Right renal pelvis (tissue), 4 donors: ENCODE measurements around the gene ZNF124. TPM values are rescaled to one million over a fixed set of nuclear protein-coding genes. Genes with fewer than 3 reads are reported as not detected.

Source experiments
- DNase-seq, 4 donors: peaks; one replicate each; pipeline ENCODE4 v3.0.0-alpha.2; 2013; ENCODE audit warnings: low read depth in 4 of 4, low spot score in 3 of 4, missing footprints in 1 of 4
- polyA plus RNA-seq, 4 donors: library from polyadenylated mRNA; unstranded; fragments of 120-200 nt; gene quantifications; one replicate each; pipeline ENCODE4 v1.2.1, GENCODE V29; 2013; ENCODE audit not compliant: insufficient read length in 4 of 4

The ZNF124 gene
- polyA plus RNA-seq, 4 donors: 21.8 to 32.0 (median 27.8) TPM

GRCh38 chr1:247114351-247115140 lies 57.3 kb downstream of the ZNF124 start:
- no peak for DNase-seq

- no peak for DNase-seq
Measured at GRCh38 chr1:247113733-247114271, 58.0 kb downstream of the ZNF124 start.

GRCh38 chr1:247113094-247113497 lies 58.7 kb downstream of the ZNF124 start:
- DNase-seq: no peak

GRCh38 chr1:247112479-247112781 lies 59.4 kb downstream of the ZNF124 start:
- DNase-seq: no peak

- peak in 2 of 4 donors; percentile 15 to 51 for DNase-seq
Measured at GRCh38 chr1:247111700-247112478, 59.9 kb downstream of the ZNF124 start.

- peak in 2 of 4 donors; percentile 10 to 20 for DNase-seq
Measured at GRCh38 chr1:247111259-247111699, 60.5 kb downstream of the ZNF124 start.

GRCh38 chr1:247110627-247111258 lies 61.1 kb downstream of the ZNF124 start:
- peak in 2 of 4 donors; percentile 20 to 30 for DNase-seq

- DNase-seq: no peak
Measured at GRCh38 chr1:247107694-247108093, 64.1 kb downstream of the ZNF124 start.

GRCh38 chr1:247105966-247106365 lies 65.9 kb downstream of the ZNF124 start:
- no peak for DNase-seq

Other genes with a start within 250 kb of the ZNF124 start
- 10 to 100 TPM; 48.9 to 65.2 (median 54.1) TPM for gene AHCTF1, start 240.1 kb downstream of the ZNF124 start, polyA plus RNA-seq
- 1 to 10 TPM; 3.8 to 4.7 (median 3.9) TPM for gene ZNF695, start 164.0 kb downstream of the ZNF124 start, polyA plus RNA-seq
- 10 to 100 TPM in 2 of 4 donors, 1 to 10 TPM in 2; 7.7 to 10.4 (median 9.8) TPM for gene ZNF670, start 93.2 kb downstream of the ZNF124 start, polyA plus RNA-seq
- gene ZNF669, start 67.7 kb downstream of the ZNF124 start, polyA plus RNA-seq: 10 to 100 TPM; 14.1 to 16.1 (median 14.3) TPM
- under 1 TPM in 2 of 4 donors, not detected in 2; 0.04 to 0.18 TPM for gene VN1R5, start 84.1 kb upstream of the ZNF124 start, polyA plus RNA-seq
- gene ZNF496, start 159.8 kb upstream of the ZNF124 start, polyA plus RNA-seq: 10 to 100 TPM; 34.9 to 42.1 (median 36.8) TPM
- 1 to 10 TPM in 3 of 4 donors, under 1 TPM in 1; 0.67 to 1.4 (median 1.2) TPM for gene NLRP3, start 244.2 kb upstream of the ZNF124 start, polyA plus RNA-seq